Omental fat pad (tissue), 4 donors: ENCODE data around the gene LYPD6B. TPM values are rescaled to one million over a fixed set of nuclear protein-coding genes. Genes with fewer than 3 reads are reported as not detected.

Source experiments
- ATAC-seq: fragments of 150-250 bp; one replicate; pipeline ENCODE4 v1.9.1; 2016; ENCODE audit warnings: mild to moderate bottlenecking, moderate library complexity; ENCODE audit not compliant: low FRiP score
- DNase-seq: peaks from one replicate; pipeline ENCODE4 v3.0.0-alpha.2; 2019; ENCODE audit warnings: low spot score
- CTCF ChIP-seq, 3 donors: fragments of 450-650 bp; IDR thresholded peaks; one replicate each; pipeline ENCODE4 v1.5.1; 2016 to 2017; ENCODE audit warnings: antibody characterized with exemption in 3 of 3, mild to moderate bottlenecking in 3 of 3, moderate library complexity in 2 of 3
- total RNA-seq, 4 donors: library from RNA; depleted of rRNA; stranded (reverse); fragments of >200 nt; gene quantifications; one replicate each; pipeline ENCODE4 v1.1.0, GENCODE V29; 2016

Gene LYPD6B
- total RNA-seq, 4 donors from 2014 or later, result 0.50 to 0.65 TPM; not detected in 2

GRCh38 chr2:148996805-148997204 is 41.7 kb upstream of the LYPD6B start:
- DNase-seq (no peak), ATAC-seq (no peak)
- no peak for TF ChIP-seq CTCF (IDR thresholded peaks at IDR 0.05)

- TF ChIP-seq CTCF (IDR thresholded peaks at IDR 0.05), result no peak
- DNase-seq (no peak), ATAC-seq (no peak)
These were observed 40.2 kb upstream of the LYPD6B start for GRCh38 chr2:148998165-148998830.

- no peak for TF ChIP-seq CTCF (IDR thresholded peaks at IDR 0.05)
- DNase-seq (no peak), ATAC-seq (no peak)
These were observed 39.7 kb upstream of the LYPD6B start for GRCh38 chr2:148998831-148999200.

- no peak for DNase-seq
- TF ChIP-seq CTCF (IDR thresholded peaks at IDR 0.05), result no peak
- no peak for ATAC-seq
These were observed 39.0 kb upstream of the LYPD6B start for GRCh38 chr2:148999451-148999921.

GRCh38 chr2:149000158-149000938 is 38.2 kb upstream of the LYPD6B start:
- ATAC-seq (no peak), DNase-seq (no peak)
- TF ChIP-seq CTCF (IDR thresholded peaks at IDR 0.05), result no peak

GRCh38 chr2:149001496-149001895 is 37.0 kb upstream of the LYPD6B start:
- no peak for TF ChIP-seq CTCF (IDR thresholded peaks at IDR 0.05)
- ATAC-seq (no peak), DNase-seq (no peak)
